GM19099 (cell line): Measurements from ENCODE around the gene NCOA3.

Source experiments
- POLR2A ChIP-seq: IDR thresholded peaks from 3 replicates; pipeline ENCODE4 v1.6.1; 2011; ENCODE audit warnings: low read depth; ENCODE audit not compliant: insufficient read length; ENCODE audit errors: extremely low read depth

The NCOA3 gene

DNA sequence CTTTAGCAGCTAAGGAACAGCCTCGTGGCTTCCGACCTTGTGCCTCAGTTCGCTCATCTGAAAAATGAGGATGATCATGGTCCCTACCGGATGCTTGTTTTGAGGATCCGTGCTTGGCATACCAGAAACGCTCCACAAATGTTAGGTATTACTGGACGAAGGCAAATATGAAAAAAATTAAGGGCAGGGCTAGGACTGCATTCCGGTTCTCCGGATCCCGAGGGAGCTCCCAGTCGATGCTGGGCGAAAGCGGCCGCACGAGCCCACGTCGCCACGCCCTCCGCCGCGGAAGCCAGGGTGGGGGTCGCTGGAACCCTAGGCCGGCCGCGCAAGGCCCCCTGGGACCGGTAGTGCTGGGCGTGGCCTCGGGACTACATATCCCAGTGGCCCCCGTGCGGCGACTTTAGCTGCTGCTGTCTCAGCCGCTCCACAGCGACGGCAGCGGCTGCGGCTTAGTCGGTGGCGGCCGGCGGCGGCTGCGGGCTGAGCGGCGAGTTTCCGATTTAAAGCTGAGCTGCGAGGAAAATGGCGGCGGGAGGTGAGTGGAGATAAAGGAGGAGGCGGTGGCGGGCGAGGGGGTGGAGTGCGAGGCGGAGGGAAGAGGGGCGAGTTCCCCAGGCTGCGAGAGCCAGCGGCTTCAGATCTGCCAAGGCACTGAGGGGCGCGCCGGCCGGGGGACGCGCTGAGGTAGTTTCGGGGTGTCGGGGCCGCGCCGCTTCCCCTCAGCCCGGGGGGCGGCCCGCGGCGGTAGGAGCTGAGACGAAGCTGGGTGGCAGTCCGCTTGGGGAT, at the start of gene NCOA3:
Gene NCOA3, plus strand, starts transcription at position 406 of the 789 bp plus-strand sequence. CDS start 120,361 bp downstream, outside the sequence.
- TF ChIP-seq POLR2A: peak; percentile 98

DNA sequence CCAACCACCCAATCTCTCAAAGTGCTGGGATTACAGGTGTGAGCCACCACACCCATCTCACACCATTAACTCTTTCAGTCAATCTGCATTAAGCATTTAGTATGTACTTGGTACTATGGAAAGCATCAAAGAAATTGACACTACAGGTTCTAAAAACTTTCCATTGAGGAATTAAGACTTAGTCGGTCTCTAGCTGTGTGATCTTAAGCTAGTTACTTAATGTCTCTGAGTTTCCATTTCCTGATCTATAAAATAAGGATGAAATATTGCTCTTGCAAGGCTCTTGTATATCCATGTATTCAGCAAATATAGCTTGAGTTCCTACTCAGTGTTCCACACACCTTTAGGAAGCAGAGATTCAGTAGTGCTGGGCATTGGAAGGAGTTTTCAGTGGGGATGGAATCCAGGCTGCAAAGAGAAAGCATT, 48.9 kb upstream of the NCOA3 start:
- no peak for TF ChIP-seq POLR2A

DNA sequence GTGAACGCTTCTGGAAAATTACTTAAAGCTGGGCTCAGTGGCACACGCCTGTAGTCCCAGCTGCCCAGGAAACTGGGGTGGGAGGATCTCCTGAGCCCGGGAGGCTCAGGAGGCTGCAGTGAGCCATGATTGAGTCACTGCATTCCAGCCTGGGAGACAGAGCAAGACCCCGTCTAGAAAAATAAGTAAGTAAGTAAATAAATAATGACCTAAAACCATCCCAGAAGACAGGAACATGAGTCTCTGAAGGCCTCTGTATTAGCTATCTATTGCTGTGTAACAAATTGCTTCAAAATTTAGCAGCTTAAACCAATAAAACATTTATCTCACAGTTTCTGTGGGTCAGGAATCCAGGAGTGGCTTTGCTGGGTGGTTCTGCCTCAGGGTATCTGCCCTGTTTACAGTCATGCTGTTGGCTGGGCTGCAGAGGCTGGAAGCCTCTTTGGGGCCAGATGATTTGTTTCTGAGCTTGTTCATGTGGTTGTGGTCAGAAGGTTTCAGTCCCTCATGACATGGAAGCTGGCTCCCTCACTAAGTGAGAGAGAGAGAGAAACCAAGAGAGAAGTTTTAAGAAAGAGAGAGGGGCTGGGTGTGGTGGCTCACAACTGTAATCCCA, 48.4 kb upstream of the NCOA3 start:
- TF ChIP-seq POLR2A: no peak

DNA sequence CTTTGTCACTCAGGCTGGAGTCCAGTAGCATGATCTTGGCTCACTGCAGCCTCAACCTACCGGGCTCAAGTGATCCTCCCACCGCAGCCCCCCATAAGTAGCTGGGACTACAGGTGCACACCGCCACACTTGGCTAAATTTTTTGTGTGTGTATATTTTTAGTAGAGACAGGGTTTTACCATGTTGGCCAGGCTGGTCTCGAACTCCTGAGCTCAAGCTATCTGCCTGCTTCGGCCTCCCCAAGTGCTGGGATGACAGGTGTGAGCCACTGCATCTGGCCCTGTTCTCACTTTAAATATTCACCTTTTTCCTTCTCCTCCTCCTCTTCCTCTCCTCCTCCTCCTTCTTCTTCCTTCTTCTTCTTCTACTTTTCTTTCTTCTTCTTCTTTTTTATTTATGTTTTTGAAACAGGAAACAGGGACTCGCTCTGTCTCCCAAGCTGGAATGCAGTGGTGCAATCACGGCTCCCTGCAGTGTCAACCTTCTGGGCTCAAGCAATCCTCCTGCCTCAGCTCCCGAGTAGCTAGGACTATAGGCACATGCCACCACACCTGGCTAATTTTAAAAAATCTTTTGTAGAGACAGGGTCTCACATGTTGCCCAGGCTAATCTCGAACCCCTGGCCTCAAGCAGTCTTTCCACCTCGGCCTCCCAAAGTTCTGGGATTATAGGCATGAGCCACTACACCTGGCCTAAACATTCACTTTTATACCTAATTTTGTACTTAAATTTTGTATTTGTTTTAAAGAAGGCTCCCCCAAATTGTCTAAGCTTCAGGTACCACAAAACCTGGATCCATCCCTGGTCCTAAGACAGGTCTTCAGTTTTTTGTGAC, 47.2 kb upstream of the NCOA3 start:
- no peak for TF ChIP-seq POLR2A

DNA sequence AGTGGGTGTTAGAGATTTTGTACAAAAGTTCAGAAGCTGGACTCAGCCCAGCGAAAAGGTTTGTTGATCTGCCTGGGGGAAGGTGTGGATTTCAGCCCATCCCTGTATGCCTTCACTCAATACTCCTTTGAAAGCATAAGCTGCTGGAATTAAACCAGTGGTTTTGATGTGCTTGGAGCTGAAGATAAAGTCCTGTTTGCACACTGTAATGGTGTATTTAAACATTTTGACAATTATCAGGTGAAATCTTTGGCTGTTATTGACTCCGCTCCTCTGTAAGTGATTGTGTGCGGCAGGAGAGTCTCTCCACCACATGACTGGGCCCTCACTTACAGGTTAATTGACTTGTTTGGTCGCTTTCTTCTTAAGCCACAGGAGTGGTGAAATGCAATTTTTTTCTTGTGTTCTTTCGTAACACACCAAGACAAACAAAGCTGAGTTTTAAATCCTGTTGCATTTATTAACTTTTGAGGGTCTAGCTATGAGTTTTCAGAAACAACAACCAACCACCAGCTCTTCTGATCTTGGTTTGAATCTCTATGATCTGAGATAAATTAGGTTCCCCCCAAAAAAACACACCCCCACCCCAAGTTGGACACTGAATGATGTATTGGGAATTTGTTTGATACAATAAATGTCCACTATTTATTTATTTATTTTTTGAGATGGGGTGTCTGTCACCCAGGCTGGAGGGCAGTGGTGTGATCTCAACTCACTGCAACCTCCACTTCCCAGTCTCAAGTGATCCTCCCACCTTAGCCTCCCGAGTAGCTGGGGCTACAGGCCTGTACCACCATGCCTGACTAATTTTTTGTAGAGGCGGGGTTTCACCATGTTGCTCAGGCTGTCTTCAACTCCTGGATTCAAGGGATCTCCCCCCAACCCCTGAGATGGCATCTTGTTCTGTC, 46.3 kb upstream of the NCOA3 start:
- no peak for TF ChIP-seq POLR2A

DNA sequence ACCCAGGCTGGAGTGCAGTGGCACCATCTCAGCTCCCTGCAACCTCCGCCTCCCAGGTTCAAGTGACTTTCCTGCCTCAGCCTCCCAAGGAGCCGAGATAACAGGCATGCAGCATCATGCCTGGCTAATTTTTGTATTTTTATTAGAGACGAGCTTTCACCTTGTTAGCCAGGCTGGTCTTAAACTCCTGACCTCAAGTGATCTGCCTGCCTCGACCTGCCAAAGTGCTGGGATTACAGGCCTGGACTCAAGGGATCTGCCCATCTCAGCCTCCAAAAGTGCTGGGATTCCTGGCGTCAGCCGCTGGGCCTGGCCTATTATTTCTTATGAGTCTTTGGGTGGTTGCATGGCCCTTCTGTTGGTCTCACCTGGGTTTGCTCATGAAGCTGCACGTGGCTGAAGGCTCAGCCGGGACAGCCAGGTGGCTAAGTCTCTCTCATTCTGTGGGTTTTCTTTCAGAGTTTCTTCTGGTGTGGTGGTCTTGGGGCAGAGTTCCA, 45.6 kb upstream of the NCOA3 start:
- no peak for TF ChIP-seq POLR2A

DNA sequence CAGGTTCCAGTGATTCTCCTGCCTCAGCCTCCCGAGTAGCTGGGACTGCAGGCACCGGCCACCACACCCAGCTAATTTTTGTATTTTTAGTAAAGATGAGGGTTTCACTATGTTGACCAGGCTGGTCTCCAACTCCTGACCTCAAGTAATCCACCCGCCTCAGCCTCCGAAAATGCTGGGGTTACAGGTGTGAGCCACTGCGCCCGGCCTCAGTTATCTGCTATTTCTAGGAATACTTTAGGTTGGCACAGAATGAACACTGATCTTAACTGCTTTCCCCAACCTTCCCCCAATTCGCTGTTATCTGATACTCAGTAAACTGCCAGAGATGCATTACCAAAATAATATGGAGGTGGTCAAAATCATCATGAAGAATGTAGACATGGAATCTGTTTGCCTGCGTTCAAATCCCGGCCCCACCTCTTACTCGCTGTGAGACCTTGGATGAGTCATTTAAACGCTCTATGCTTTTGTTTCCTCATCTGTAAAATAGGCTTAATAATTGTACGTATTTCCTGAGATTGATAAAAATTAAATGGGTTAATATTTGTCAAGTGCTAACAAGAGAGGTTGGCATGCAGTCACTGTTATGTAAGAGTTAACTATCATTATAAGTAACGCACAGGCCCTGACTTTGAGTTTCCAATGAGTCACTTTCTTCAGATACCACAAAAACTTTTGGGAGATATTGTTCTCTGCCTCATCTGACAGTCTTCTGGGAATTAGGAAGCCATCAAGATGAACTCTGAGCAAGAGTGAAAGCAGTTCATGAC, 44.5 kb upstream of the NCOA3 start:
- no peak for TF ChIP-seq POLR2A

DNA sequence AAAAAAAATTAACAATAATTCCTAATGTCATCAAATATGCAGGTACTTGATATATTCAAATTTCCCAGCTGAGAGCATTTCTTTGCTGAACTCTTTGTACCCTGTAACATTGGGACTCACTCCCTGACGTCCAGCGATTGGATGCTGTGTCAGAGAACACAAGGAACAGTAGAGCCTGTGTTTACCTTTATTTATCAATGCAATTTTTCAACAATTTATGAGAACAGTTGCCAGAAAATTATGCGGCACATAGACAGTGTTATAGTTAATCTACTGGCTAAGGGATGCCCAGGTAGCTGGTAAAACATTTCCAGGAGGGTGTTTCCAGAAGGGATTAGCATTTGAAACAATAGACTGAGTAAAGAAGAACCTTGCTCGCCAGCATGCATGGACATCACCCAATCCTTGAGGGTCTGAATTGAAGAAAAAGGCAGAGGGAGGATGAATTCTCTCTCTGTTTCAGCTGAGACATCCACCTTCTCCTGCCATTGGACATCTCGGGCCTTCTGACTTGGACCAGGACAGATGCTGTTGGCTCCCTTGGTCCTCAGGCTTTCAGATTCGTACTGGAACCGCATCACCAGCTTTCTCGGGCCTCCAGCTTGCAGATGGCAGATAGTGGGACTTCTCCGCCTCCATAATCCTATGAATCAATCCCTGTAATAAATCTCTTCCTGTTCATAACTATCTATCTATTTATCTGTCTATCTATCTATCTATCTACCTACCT, 42.2 kb upstream of the NCOA3 start:
- no peak for TF ChIP-seq POLR2A

DNA sequence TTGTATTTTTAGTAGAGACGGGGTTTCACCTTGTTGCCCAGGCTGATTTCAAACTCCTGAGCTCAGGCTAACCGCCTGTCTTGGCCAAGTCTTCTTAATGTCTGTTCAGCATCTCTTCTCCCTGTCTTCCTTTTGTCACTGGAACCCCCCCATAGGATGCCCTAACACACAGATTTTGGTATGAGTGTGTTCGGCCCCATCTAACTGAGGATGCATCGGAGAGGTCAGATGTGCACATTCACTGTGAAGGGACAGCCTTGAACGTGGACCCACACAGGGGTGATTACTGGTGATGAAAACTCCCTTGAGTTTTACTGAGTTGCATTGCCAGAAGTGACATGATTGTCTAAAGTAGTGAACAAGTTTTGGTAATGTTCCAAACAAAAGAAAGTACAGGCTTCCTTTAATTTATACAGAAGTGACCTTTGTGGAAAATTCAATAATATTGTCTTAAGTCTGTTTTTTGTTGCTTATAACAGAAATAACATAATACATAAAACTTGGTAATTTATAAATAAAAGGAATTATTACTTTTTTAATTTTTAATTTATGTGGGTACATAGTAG, 40.5 kb upstream of the NCOA3 start:
- no peak for TF ChIP-seq POLR2A

DNA sequence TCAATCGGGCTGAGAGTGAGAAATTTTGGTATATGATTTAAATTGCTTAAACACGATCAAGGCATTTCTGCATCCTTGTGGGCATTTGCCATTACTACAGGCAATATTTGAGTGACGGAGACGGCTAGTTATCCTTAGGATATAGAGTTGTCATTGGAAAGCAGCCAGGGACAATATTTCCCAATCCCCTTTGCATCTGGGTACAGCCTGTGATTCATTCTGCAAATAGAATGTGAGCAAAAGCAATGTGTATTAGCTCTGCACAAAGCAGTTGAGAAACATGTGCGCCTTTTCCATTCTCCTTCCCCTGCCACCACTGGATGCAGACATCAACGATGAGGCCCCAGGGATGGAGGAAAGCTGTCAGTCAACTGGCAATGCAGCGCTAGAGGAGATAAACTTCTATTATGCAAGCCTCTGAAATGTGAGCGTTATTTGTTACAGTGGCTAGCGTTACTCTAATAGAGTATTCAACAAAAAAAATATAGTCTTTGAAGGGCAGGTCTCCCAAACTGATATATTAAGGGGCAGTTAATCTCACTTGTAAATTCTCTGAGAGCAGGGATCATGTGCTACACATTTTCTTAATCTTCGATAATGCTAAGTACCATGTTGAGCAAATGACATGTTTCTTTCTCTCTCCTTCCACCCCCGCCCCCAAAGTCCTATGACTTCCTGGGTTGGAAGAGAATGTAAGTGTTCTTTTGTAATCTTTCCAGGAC, 37.1 kb upstream of the NCOA3 start:
- no peak for TF ChIP-seq POLR2A

DNA sequence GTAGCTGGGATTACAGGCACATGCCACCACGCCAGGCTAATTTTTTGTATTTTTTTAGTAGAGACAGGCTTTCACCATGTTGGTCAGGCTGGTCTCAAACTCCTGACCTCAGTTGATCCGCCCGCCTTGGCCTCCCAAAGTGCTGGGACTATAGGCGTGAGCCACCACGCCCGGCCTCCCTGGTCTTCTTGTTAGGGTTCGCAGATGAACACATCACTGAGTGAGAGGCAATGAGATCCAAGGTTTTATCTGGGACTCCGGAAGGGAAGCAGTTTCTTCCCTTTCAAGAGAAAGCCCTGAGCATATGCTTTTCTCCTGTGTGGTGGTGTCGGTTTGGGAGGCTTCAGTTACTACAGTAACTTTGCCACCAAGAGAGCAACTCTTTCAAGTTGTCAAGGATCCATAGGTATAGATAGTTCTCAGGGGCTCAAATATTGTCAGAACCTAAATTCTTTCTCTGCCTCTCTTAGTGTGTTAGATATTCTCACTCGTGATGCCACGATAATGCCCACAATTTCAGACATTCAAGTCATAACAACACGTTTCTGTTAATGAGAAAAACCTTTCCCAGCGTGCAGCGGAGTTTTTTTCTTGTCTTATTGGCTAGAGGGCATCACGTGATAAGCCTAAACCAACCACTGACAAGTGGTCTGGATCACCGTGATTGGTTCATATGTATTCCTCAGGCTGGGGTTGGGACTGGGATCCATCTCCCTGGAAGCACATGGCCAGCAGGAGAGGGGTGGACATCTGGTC, 36.2 kb upstream of the NCOA3 start:
- no peak for TF ChIP-seq POLR2A

DNA sequence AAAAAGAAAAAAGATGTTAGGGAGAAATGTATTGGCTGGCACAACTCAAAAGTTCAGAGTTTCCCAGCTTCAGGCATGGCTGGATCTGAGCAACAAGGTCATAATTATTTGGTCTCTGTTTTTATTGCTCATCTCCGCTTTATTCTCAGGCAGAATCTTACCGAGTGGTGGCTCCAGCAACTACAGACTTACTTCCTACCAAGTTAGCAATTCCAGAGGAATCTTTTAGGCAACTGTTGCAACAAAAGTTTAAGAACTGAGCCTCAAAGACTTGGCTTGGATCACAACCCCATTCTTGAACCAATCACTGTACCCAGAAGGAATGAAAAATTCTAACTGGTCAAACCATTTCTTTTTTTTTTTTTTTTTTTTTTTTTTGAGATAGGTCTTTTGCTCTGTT, 35.5 kb upstream of the NCOA3 start:
- TF ChIP-seq POLR2A: no peak
